Stomach smooth muscle (tissue), 2 donors: ENCODE results near the gene CSPG4.

Experiments
- H3K27ac ChIP-seq: one replicate; pipeline ENCODE4 v1.7.0; 2013; ENCODE audit warnings: mild to moderate bottlenecking, low read length, inconsistent platforms
- H3K27me3 ChIP-seq, 2 donors: one replicate each; pipeline ENCODE4 v1.7.0; 2013; ENCODE audit warnings: low read length in 2 of 2; ENCODE audit not compliant: insufficient read depth in 2 of 2, control insufficient read depth in 1 of 2
- H3K36me3 ChIP-seq, 2 donors: one replicate each; pipeline ENCODE4 v1.7.0; 2013; ENCODE audit warnings: low read length in 2 of 2; ENCODE audit not compliant: control insufficient read depth in 2 of 2, insufficient read depth in 2 of 2
- H3K4me1 ChIP-seq: one replicate; pipeline ENCODE4 v1.7.0; 2013; ENCODE audit warnings: low read length; ENCODE audit not compliant: control insufficient read depth, insufficient read depth
- H3K4me3 ChIP-seq, 2 donors: one replicate each; pipeline ENCODE4 v1.7.0; 2013; ENCODE audit warnings: low read length in 2 of 2
- H3K9ac ChIP-seq, 2 donors: one replicate each; pipeline ENCODE4 v1.7.0; 2013; ENCODE audit warnings: low read length in 2 of 2, mild to moderate bottlenecking in 1 of 2
- H3K9me3 ChIP-seq, 2 donors: one replicate each; pipeline ENCODE4 v1.7.0; 2013; ENCODE audit warnings: low read length in 2 of 2; ENCODE audit not compliant: control insufficient read depth in 2 of 2
- donor health status: healthy.
- donor health status: Pancreatic carcinoma.

Gene CSPG4

GRCh38 chr15:75729326-75730069 lies 16.9 kb upstream of the CSPG4 start:
- H3K9ac ChIP-seq, result no peak overlapping the region
- no peak overlapping the region for H3K27ac ChIP-seq
- H3K9me3 ChIP-seq, result no peaks in the 10 kb centered on the region
- no peaks in the 10 kb centered on the region for H3K27me3 ChIP-seq
- no peak overlapping the region for H3K4me3 ChIP-seq
- no peaks in the 10 kb centered on the region for H3K36me3 ChIP-seq
- H3K4me1 ChIP-seq, result peaks cover 16% of the 10 kb centered on the region

- no peak overlapping the region for H3K9ac ChIP-seq
- H3K4me3 ChIP-seq, result no peak overlapping the region
- no peaks in the 10 kb centered on the region for H3K9me3 ChIP-seq
- H3K36me3 ChIP-seq, result no peaks in the 10 kb centered on the region
- peaks cover 30% of the 10 kb centered on the region for H3K4me1 ChIP-seq
- no peak overlapping the region for H3K27ac ChIP-seq
- no peaks in the 10 kb centered on the region for H3K27me3 ChIP-seq
These were observed 15.4 kb upstream of the CSPG4 start for GRCh38 chr15:75727851-75728715.

DNA sequence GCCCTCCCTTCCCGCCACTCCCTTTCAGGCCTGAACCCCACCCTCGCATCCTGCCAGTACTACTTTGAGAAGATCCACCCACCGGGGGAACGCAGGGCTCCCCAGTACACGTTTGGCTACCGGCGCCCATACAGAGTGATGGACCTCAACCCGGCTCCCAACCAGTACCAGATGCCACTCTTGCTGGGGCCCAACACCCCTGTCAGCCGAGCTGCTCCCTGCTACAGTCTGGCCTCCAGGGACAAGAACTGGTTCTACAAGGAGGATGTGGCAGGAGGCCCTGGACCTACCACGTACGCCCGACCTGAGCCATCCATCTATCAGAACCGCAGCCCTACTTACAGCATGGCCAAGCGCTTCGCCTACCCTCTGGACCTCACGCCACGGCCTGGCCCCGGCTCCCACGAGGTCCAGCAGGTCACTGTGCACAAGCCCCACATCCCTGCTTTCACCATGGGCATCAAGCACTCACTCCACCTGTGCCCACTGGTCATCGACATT lies 14.4 kb upstream of the CSPG4 start:
- Histone ChIP-seq H3K27me3 (no peaks in the 10 kb centered on the region), H3K27ac (no peak overlapping the region), H3K9ac (no peak overlapping the region), H3K4me3 (no peak overlapping the region), H3K9me3 (no peaks in the 10 kb centered on the region), H3K4me1 (peaks cover 31% of the 10 kb centered on the region), H3K36me3 (no peaks in the 10 kb centered on the region)

- H3K36me3 ChIP-seq, result no peaks in the 10 kb centered on the region
- H3K4me1 ChIP-seq, result peaks cover 29% of the 10 kb centered on the region
- no peak overlapping the region for H3K4me3 ChIP-seq
- H3K9ac ChIP-seq, result no peak overlapping the region
- H3K27ac ChIP-seq, result no peak overlapping the region
- H3K9me3 ChIP-seq, result no peaks in the 10 kb centered on the region
- no peaks in the 10 kb centered on the region for H3K27me3 ChIP-seq
These were observed 13.3 kb upstream of the CSPG4 start for GRCh38 chr15:75725719-75726607.

- H3K27ac ChIP-seq, result no peak overlapping the region
These were observed 12.5 kb upstream of the CSPG4 start for GRCh38 chr15:75725006-75725718.

DNA sequence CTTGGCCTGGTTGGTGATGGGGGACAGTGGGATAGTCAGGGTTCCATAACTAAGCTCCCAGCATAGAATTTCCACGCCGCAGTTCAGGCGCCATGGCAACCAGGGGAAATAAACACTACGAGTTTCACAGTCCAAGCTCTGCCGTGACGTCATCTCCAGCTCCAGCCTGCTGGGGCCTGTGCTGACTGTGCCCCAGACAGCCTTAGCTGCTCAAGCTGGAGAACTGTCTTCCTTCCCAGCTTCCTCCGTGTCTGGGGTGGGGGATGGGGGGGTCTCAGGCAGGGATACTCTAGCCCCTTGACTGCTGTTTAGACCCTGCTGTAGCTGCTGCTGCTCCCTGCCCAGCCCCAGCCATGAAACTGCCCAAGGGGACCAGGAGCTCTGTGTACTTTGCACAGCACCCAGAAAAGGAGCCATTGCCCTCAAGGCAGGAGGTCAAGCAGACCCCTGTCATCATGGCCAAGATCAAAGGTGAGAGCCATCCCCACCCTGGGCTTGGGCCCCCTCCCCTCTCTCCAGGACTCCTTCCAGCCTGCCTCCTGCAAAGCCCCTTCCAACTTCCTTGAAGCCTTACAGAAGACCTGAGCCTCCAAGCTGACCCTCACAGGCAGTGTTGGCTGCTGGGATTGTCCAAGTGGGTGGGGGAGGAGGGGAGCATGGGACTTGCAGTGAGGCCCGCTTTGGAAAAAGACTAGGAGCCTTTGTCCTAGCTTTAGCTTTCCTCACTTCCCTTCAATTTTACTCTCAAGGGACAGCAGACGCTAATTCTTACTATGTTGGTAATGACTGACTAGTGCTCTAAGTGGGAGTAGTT lies 11.4 kb upstream of the CSPG4 start:
- Histone ChIP-seq H3K9ac (peak overlapping the region; percentile 79 to 81), H3K36me3 (no peaks in the 10 kb centered on the region), H3K4me1 (peaks cover 35% of the 10 kb centered on the region), H3K9me3 (no peaks in the 10 kb centered on the region), H3K27ac (peak overlapping the region; percentile 97), H3K4me3 (peak overlapping the region; percentile 44 to 59), H3K27me3 (no peaks in the 10 kb centered on the region)

More at GRCh38 chr15:75725006-75725718, 12.5 kb upstream of the CSPG4 start:
- H3K4me1 ChIP-seq, result peaks cover 35% of the 10 kb centered on the region
- H3K9me3 ChIP-seq, result no peaks in the 10 kb centered on the region
- H3K36me3 ChIP-seq, result no peaks in the 10 kb centered on the region
- peak overlapping the region in 1 of 2 donors; percentile 79 for H3K9ac ChIP-seq
- no peaks in the 10 kb centered on the region for H3K27me3 ChIP-seq
- H3K4me3 ChIP-seq, result no peak overlapping the region

- peak overlapping the region; percentile 73 to 79 for H3K9ac ChIP-seq
- H3K27ac ChIP-seq, result peak overlapping the region; percentile 97
- no peaks in the 10 kb centered on the region for H3K9me3 ChIP-seq
- H3K27me3 ChIP-seq, result no peaks in the 10 kb centered on the region
- no peaks in the 10 kb centered on the region for H3K36me3 ChIP-seq
- peak overlapping the region; percentile 44 to 59 for H3K4me3 ChIP-seq
- peaks cover 39% of the 10 kb centered on the region for H3K4me1 ChIP-seq
These were observed 10.7 kb upstream of the CSPG4 start for GRCh38 chr15:75723171-75723846.

- H3K27ac ChIP-seq, result peak overlapping the region; percentile 97
- peak overlapping the region; percentile 73 to 79 for H3K9ac ChIP-seq
- H3K36me3 ChIP-seq, result no peaks in the 10 kb centered on the region
- H3K9me3 ChIP-seq, result no peaks in the 10 kb centered on the region
- no peak overlapping the region for H3K4me3 ChIP-seq
- H3K4me1 ChIP-seq, result peaks cover 40% of the 10 kb centered on the region
- H3K27me3 ChIP-seq, result no peaks in the 10 kb centered on the region
These were observed 9.5 kb upstream of the CSPG4 start for GRCh38 chr15:75721923-75722870.
